HG03432 (cell line): Measurements from ENCODE around the gene ZMIZ1.
A peak's percentile ranks its signal among the peaks of the same experiment; 100 is the strongest.

ENCODE experiments used
- ATAC-seq: cut with Tn5 transposase; IDR thresholded peaks from one replicate; pipeline ENCODE4 v1.9.1; 2021; ENCODE audit warnings: mild to moderate bottlenecking, moderate library complexity; ENCODE audit not compliant: unreplicated experiment

The ZMIZ1 gene

GRCh38 chr10:79196470-79197461 is 128.0 kb downstream of the ZMIZ1 start:
- ATAC-seq: peak; percentile 54

- ATAC-seq: no peak
Measured at GRCh38 chr10:79197558-79197957, 128.8 kb downstream of the ZMIZ1 start.

- no peak for ATAC-seq
Measured at GRCh38 chr10:79200346-79200745, 131.6 kb downstream of the ZMIZ1 start.

- no peak for ATAC-seq
Measured at GRCh38 chr10:79201706-79202105, 132.9 kb downstream of the ZMIZ1 start.

- peak; percentile 57 for ATAC-seq
Measured at GRCh38 chr10:79202188-79203013, 133.6 kb downstream of the ZMIZ1 start.

- ATAC-seq: no peak
Measured at GRCh38 chr10:79203014-79203644, 134.4 kb downstream of the ZMIZ1 start.

- ATAC-seq: no peak
Measured at GRCh38 chr10:79203833-79204232, 135.1 kb downstream of the ZMIZ1 start.

GRCh38 chr10:79206300-79207095 is 137.7 kb downstream of the ZMIZ1 start:
- no peak for ATAC-seq

- ATAC-seq: no peak
Measured at GRCh38 chr10:79207096-79207357, 138.3 kb downstream of the ZMIZ1 start.

- ATAC-seq: no peak
Measured at GRCh38 chr10:79207726-79208125, 139.0 kb downstream of the ZMIZ1 start.

GRCh38 chr10:79208251-79208983 is 139.7 kb downstream of the ZMIZ1 start:
- ATAC-seq: no peak

- ATAC-seq: no peak
Measured at GRCh38 chr10:79209340-79209739, 140.6 kb downstream of the ZMIZ1 start.

- no peak for ATAC-seq
Measured at GRCh38 chr10:79209831-79210230, 141.1 kb downstream of the ZMIZ1 start.

- no peak for ATAC-seq
Measured at GRCh38 chr10:79210672-79211071, 141.9 kb downstream of the ZMIZ1 start.

GRCh38 chr10:79211616-79212015 is 142.8 kb downstream of the ZMIZ1 start:
- no peak for ATAC-seq

GRCh38 chr10:79215531-79215930 is 146.8 kb downstream of the ZMIZ1 start:
- ATAC-seq: no peak

- no peak for ATAC-seq
Measured at GRCh38 chr10:79219322-79219957, 150.7 kb downstream of the ZMIZ1 start.

GRCh38 chr10:79220307-79220706 is 151.5 kb downstream of the ZMIZ1 start:
- ATAC-seq: no peak
